Rectal smooth muscle tissue (tissue), 1 donor: ENCODE measurements around the gene AQP12A.

Experiments used
- H3K27ac ChIP-seq: one replicate; pipeline ENCODE4 v1.7.0; 2013; ENCODE audit warnings: low read depth, low read length, inconsistent platforms
- H3K27me3 ChIP-seq: one replicate; pipeline ENCODE4 v1.7.0; 2013; ENCODE audit warnings: low read length; ENCODE audit not compliant: control insufficient read depth, insufficient read depth
- H3K36me3 ChIP-seq: one replicate; pipeline ENCODE4 v1.7.0; 2013; ENCODE audit warnings: low read length; ENCODE audit not compliant: control insufficient read depth, insufficient read depth
- H3K4me1 ChIP-seq: one replicate; pipeline ENCODE4 v1.7.0; 2013; ENCODE audit warnings: low read length; ENCODE audit not compliant: control insufficient read depth, insufficient read depth
- H3K4me3 ChIP-seq: one replicate; pipeline ENCODE4 v1.7.0; 2013; ENCODE audit warnings: low read length
- H3K9ac ChIP-seq: one replicate; pipeline ENCODE4 v1.7.0; 2013; ENCODE audit warnings: low read length

Gene AQP12A

DNA sequence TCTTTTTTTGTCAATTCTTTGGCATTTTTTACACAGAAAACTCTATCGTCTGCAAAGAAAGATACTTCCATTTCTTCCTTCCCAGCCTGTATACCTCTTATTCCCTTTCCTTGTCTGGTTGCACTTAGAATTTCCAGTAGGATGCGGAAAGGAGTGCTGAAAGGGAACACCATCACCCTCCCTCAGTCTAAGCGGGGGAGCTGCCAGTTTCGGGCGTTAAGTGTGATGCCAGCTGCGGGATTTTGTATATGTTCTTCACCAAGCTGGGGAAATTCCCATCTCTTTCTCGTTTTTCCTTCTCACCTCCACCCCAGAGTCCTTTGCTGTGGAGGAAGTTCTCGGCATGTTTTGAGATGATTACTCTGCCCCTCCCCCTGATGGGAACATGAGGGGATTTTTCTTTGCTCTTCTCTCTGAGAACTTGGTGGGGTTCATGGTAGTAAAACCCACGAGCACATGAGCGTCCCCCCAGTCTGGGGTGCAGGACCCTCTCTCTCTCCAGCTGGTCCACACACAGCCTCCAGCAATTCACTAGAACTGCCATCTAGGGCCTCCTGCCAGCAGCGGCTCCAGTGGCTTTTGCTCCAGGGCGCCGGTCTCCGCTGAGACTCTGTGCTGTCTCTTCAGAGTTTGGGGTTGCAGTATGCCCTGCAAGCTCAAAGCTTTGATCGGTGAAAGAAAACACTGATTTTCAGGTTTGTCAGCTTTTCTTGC is 15.5 kb downstream of the AQP12A start:
- H3K4me3 ChIP-seq: no peak overlapping the region
- H3K27me3 ChIP-seq: no peaks in the 10 kb centered on the region
- H3K27ac ChIP-seq: no peak overlapping the region
- H3K4me1 ChIP-seq: no peaks in the 10 kb centered on the region
- no peaks in the 10 kb centered on the region for H3K36me3 ChIP-seq
- H3K9ac ChIP-seq: no peak overlapping the region

DNA sequence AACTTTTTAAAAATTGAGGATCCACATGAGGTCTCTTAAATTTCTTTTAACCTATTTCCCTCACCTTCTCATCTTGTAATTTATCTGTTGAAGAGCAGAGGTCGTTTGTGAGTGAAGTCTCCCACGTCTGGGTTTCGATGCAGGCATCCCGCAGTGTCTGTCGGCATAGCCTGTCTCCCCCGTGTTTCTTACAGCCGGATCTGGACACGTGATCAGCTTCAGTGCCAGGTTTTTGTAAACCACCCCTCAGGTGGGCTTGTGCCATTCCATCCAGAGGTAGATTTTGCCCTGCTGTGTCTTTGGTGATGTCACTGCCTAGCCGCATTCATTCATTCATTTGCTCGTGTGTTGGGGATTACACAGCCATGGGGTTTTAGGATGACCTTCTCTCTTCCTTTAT is 16.2 kb downstream of the AQP12A start:
- H3K9ac ChIP-seq: no peak overlapping the region
- H3K27me3 ChIP-seq: no peaks in the 10 kb centered on the region
- H3K27ac ChIP-seq: no peak overlapping the region
- no peak overlapping the region for H3K4me3 ChIP-seq
- no peaks in the 10 kb centered on the region for H3K4me1 ChIP-seq
- no peaks in the 10 kb centered on the region for H3K36me3 ChIP-seq

DNA sequence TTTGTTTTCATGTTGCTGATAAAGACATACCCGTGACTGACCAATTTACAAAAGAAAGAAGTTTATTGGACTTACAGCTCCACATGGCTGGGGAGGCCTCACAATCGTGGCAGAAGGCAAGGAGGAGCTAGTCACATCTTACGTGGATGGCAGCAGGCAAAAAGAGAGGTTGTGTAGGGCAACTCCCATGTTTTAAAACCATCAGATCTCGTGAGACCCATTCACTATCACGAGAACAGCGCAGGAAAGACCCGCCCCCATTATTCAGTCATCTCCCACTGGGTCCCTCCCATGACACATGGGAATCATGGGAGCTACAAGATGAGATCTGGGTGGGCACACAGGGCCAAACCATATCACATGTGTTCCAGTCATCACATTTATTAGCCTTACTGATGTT is 16.8 kb downstream of the AQP12A start:
- Histone ChIP-seq H3K4me3 (no peak overlapping the region), H3K27me3 (no peaks in the 10 kb centered on the region)

DNA sequence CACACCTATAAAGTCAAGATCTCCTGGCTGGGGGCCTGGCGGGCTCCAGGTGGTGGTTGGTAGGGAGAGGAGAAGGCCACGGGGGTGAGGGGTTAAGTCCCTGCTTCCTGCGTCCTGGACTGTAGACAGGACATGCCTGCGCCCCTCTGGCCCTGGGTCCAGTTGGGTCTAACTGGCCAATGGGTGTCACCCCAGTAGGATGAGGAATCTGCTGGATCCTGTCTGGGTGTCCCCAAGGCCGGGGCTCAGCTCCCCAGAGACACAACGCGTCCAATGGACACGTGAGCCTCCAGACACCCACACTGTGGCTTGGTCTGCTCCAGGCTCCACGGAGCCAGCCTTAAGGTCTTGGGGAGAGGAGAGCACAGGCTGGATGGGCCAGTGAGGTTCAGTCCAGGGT is 19.6 kb downstream of the AQP12A start:
- Histone ChIP-seq H3K27ac (no peak overlapping the region), H3K4me1 (no peaks in the 10 kb centered on the region), H3K27me3 (no peaks in the 10 kb centered on the region), H3K9ac (no peak overlapping the region), H3K36me3 (no peaks in the 10 kb centered on the region), H3K4me3 (no peak overlapping the region)

More for the DNA sequence above, 16.8 kb downstream of the AQP12A start:
- no peak overlapping the region for H3K9ac ChIP-seq
- no peaks in the 10 kb centered on the region for H3K4me1 ChIP-seq
- no peak overlapping the region for H3K27ac ChIP-seq
- no peaks in the 10 kb centered on the region for H3K36me3 ChIP-seq

DNA sequence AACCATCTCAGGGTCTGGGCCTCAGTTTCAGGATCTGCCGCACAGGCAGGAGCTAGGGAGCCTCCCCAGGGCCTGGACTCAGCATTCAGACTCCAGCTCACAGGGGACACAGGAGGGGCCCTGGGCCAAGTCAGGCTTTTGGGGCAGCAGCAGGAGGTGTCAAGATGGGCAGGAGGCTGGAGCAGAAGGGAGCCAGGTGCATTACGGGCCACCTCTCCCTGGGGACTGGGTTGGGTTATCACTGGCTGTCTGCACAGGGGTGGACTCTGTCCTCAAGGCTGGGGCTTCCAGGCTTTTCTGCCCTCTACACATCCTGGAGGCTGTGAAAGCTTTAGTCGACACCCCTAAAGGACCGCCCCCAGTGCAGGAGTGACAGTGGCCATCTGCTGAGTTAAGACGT is 20.0 kb downstream of the AQP12A start:
- Histone ChIP-seq H3K4me3 (no peak overlapping the region), H3K4me1 (no peaks in the 10 kb centered on the region), H3K27me3 (no peaks in the 10 kb centered on the region), H3K27ac (no peak overlapping the region), H3K9ac (no peak overlapping the region), H3K36me3 (no peaks in the 10 kb centered on the region)

DNA sequence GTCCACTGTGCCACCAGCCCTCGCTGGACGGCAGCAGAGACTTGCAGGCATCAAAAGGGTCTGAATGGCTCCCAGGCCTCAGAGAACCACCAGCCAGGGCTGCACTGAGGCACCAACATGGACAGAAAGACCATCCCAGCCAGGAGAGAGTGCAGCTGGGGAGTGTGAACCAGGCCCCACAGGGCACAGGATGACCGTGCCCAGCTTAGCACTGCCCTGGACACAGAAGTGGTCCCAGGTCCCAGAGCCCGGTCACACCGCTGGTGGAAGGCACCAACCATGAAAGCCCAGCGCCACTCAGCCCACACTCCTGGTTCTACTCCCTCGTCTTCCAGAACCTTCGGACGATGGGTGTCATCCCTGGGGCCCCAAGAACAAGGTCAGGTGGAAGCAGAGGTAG is 20.5 kb downstream of the AQP12A start:
- Histone ChIP-seq H3K9ac (no peak overlapping the region), H3K36me3 (no peaks in the 10 kb centered on the region), H3K4me1 (no peaks in the 10 kb centered on the region), H3K27ac (no peak overlapping the region), H3K27me3 (no peaks in the 10 kb centered on the region), H3K4me3 (no peak overlapping the region)

DNA sequence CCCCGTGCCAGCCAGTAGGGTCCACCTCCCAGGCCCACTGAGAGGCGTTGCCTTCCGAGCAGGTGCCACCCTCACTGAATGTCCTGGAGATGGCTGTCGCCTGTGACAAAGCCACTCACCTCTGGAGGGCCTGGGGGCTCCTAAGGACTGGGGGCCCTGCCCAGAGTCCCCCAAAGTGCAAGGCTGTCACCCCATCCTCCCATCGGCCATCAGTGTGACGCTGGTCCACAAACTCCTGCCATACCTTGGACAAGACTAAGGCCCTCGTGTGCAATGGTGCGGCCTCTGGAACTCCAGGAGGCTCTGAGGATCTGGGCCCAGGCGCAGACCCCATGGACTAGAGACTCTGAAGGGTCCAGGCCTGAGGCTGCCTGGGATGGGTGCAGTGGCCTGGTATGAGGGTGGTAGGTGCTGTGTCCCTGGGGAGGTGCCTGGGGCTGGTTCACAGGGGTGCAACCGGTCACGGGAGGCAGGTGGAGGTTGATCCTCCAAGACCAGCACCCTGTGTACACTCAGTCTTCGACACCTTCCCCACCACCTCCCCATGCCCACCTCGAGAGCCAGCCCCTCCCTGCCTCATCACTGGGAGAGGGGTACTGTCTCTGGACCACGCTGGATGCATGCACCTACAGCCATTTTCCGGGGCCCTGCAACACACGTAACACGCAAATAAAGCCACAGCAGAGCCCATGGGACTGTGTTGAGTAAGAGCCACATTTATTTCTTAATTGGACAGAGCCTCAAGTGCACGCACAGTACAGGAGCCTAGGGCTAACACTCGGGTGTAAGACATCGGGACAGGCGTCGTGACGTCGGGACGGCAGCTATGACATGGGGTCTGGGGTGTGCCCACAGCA is 21.6 kb downstream of the AQP12A start:
- H3K4me1 ChIP-seq: no peaks in the 10 kb centered on the region
- H3K27ac ChIP-seq: no peak overlapping the region
- H3K36me3 ChIP-seq: no peaks in the 10 kb centered on the region
- H3K4me3 ChIP-seq: no peak overlapping the region
- H3K27me3 ChIP-seq: no peaks in the 10 kb centered on the region
- H3K9ac ChIP-seq: no peak overlapping the region

DNA sequence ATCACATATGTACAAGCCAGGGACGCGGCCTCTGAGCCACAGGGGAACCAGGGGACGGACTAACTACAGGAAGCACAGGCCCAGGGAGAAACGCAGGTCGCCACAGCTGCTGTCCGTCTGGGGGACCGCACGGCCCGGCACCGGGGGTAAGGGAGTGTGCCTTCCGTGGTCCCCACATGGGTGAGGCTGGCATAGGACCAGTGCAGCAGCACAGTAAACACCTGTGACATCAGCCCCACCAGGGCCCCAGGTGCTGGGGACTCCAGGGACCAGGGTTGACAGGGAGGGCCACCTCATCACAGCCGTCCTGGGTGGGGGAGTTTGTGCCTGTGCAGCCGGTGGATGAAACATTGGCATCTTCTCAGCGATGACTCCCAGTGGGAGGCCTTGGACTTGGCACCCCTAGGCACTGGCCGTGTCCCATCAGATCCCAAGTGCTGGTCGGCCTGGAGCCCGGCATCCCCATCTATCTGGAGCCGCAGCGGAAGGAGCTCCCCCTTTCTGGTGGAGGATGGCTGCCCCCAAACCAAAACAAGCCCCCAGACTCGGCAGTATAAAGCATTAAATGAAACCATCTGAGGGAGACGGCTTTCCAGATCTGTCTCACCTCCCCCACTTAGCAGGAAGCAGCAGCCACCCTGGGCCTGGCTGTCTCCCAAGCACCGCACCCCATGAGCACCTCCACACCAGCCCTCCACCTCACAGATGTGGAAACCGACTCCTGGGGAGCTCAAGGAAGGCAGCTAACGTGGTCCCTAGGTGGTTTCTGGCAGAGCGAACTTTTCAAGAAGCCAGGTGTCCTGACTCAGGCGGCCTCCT is 22.5 kb downstream of the AQP12A start:
- Histone ChIP-seq H3K4me3 (no peak overlapping the region), H3K36me3 (no peaks in the 10 kb centered on the region), H3K27ac (no peak overlapping the region), H3K27me3 (no peaks in the 10 kb centered on the region), H3K4me1 (no peaks in the 10 kb centered on the region), H3K9ac (no peak overlapping the region)

DNA sequence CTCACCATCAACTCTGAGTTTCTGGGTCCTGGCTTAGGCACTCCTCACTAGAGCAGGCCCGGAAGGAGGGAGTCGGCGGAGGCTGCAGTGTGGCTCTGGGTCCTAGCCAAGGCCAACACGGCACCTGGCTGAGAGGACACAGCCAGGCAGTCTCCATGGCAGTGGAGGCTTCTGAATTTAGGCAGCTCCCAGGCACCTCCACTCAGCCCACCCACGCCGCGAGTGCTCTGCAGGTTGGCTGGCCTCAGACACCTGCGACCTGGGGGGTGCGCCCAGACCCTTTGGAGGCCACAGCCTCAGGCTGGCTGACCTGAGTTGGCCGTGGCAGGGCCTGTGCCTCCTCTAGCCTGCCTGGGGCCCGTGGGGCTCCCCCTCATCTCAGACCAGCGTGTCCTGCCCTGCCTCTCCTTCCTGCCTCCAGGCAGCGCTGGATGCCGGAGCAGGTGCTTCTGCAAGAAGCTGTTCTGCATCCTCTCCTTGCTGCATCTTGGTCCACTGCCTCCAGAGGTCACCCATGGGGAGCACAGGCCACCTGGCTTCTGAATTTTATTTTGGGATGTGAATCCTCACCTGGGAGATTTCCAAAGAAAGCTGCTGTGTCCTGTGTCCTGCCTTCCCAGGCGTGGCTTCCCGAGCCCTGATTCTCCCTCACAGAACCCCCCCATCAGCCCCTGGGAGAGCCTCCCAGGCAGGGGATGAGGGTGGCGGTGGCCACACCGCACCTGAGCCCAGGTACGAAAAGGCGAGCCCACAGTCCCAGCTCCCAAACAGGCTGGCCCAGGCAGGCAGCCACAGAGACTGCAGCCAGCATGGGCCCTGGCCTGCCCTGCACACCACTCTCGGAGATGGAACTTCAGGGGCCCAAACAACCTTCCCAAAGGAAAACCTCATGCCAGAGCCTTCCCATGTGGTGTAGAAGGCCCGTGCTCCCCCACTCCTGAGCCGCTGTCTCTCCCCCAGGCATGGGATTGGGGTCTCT is 23.4 kb downstream of the AQP12A start:
- H3K4me3 ChIP-seq: no peak overlapping the region
- H3K27ac ChIP-seq: no peak overlapping the region
- no peaks in the 10 kb centered on the region for H3K27me3 ChIP-seq
- no peaks in the 10 kb centered on the region for H3K4me1 ChIP-seq
- H3K36me3 ChIP-seq: no peaks in the 10 kb centered on the region
- no peak overlapping the region for H3K9ac ChIP-seq

DNA sequence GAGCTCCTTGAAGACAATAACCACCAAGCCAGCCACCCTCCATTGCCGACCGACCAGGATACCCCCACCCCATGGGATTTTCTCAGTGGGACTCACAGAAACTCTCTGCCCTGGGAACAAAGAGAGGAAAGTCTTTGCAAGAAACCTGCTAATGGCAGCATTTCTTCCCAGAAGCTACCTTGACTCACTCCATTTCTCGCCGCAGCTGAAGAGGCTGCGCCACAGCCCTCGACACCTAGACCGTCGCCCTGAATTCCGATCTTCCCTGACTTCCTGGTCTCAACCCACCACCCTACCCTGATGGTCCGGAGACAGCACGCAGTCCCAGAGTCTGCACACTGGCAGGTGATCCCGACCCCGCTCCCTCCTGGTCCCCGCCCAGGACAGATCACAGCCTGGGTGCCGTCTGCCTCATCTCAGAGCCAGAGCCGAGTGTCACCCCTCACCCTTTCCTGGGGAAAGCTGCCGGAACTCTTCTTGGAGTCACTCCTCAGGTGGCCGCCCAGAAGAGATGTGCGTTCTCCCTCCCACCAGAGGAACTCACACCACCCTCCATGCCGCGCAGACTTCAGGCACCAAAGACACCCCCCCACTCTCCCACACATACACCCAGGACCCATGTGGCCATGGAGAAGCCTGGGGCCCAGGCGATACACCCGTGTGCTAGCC is 24.6 kb downstream of the AQP12A start:
- H3K27me3 ChIP-seq: no peaks in the 10 kb centered on the region
- no peak overlapping the region for H3K9ac ChIP-seq
- no peaks in the 10 kb centered on the region for H3K4me1 ChIP-seq
- no peak overlapping the region for H3K27ac ChIP-seq
- H3K36me3 ChIP-seq: no peaks in the 10 kb centered on the region
- H3K4me3 ChIP-seq: no peak overlapping the region

DNA sequence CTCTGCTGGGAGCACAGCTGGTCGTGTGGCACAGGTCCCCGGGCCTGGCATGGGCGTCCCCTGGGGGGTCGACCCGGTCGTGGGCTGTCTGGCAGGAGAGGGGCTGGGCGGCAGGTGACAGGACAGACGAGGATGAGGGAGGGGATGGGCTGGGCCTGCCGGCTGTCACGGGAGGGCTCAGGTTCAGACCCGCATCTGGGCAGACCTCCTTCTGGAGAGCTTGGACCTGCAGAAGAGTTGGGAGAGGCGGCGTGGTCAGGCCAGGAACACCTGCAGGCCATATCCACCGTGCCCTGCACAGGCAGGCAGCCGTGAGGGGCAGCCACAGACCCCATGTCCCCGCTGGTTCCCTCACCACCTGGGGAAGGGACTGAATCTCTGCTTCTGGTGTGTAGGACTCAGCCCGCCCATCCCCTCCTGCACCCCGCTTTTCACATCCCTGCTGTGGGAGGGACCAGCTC is 25.5 kb downstream of the AQP12A start:
- no peaks in the 10 kb centered on the region for H3K36me3 ChIP-seq
- H3K9ac ChIP-seq: no peak overlapping the region
- no peaks in the 10 kb centered on the region for H3K4me1 ChIP-seq
- no peaks in the 10 kb centered on the region for H3K27me3 ChIP-seq
- H3K27ac ChIP-seq: no peak overlapping the region
- H3K4me3 ChIP-seq: no peak overlapping the region
